NB4 (cell line): ENCODE measurements around the gene MUCL3.
"Not testable (repeated sequence)": the region's sequence is repeated elsewhere in the genome, so short reads cannot be mapped to it uniquely, and the experiment has no call there.

ENCODE experiments used
- POLR2A ChIP-seq: IDR thresholded peaks from 2 replicates; pipeline ENCODE4 v1.6.1; 2011; ENCODE audit warnings: mild to moderate bottlenecking; ENCODE audit not compliant: insufficient read length; ENCODE audit errors: extremely low read depth
- TF ChIP-seq, protein P1 (sequence below): IDR thresholded peaks from 2 replicates; pipeline ENCODE4 v1.6.1; 2011; ENCODE audit warnings: low read depth, low read length

GRCh38 chr6:30969171-30969570, 28.4 kb downstream of the MUCL3 start:
- not testable (repeated sequence) for TF ChIP-seq POLR2A
- TF ChIP-seq, protein P1, sequence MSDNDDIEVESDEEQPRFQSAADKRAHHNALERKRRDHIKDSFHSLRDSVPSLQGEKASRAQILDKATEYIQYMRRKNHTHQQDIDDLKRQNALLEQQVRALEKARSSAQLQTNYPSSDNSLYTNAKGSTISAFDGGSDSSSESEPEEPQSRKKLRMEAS: not testable (repeated sequence)
